Measurements from ENCODE around the gene IAH1. TPM values are rescaled to one million over a fixed set of nuclear protein-coding genes. Genes with fewer than 3 reads are reported as not detected.

Gene IAH1
- total and polyA plus RNA-seq, 9 of the 15 experiments (the other 6 are each of a cell fraction or from before 2014, with no cell fraction given): 0.04 to 19.3 (median 0.36) TPM; not detected in 3

- Histone ChIP-seq H3K9me3 (replicated peaks; ENCODE audit: control insufficient read depth, insufficient read depth, low read depth, low read length) (no peaks in the 10 kb centered on the region), H3K9ac (ENCODE audit: insufficient read depth in 1 of 2, low read depth in 2 of 2, low read length in 2 of 2) (no peak overlapping the region), H3K9me1 (ENCODE audit: control insufficient read depth, insufficient read depth, low read length) (no peaks in the 10 kb centered on the region), H3K36me3 (ENCODE audit: control insufficient read depth, insufficient read depth, low read length) (peaks cover 67% of the 10 kb centered on the region; the same call in 2 of the 3 replicates), H3K4me2 (ENCODE audit: insufficient read depth, low read length) (no peak overlapping the region), H3K4me1 (replicated peaks in 1 of 2; ENCODE audit: control insufficient read depth in 2 of 2, insufficient read depth in 2 of 2, low read length in 2 of 2) (peaks cover 0 to 14% of the 10 kb centered on the region in 2 experiments; a peak in 3 of 5 replicates), H4K20me1 (replicated peaks; ENCODE audit: control insufficient read depth, insufficient read depth, low read length) (no peaks in the 10 kb centered on the region), H2AFZ (ENCODE audit: low read depth, low read length) (no peak overlapping the region), H3K27me3 (ENCODE audit: control insufficient read depth in 2 of 2, insufficient read depth in 2 of 2, low read length in 2 of 2) (no peaks in the 10 kb centered on the region), H3K4me3 (no peak overlapping the region), H3K79me2 (ENCODE audit: control insufficient read depth, insufficient read depth, low read length) (no peaks in the 10 kb centered on the region), H3K27ac (ENCODE audit: extremely low read depth, low read depth, low read length) (no peak overlapping the region)
- ATAC-seq: no peak
- no peak for FAIRE-seq
- intact Hi-C loops (cut with micrococcal nuclease) (no loop called here), in situ Hi-C loops (cut with MboI) (no loop called here)
- DNase-seq (ENCODE audit: extremely low read depth in 1 of 4, low spot score in 3 of 4): no peak
- 94% methylated on average over 7 of the region's 7 CpGs for WGBS (ENCODE audit: insufficient coverage, low coverage, missing lambda C conversion rate)
- no TSS peak for BruUV-seq (replicated peaks)
- ChIA-PET POLR2A (interaction anchor here (0.5 to 2.5 kb wide), 2 partner anchors 36 to 42 kb away, joined by 3 to 13 read pairs; no protein-coding TSS in a partner anchor), CTCF (ENCODE audit: low intra/inter-chr PET ratio) (no interaction called here)
- TF ChIP-seq ZNF609 (CRISPR knock-in tag; IDR thresholded peaks at IDR 0.05; ENCODE audit: borderline replicate concordance): no peak
- TF ChIP-seq CEBPG (CRISPR knock-in tag; IDR thresholded peaks at IDR 0.05): no peak
- TF ChIP-seq CEBPG (tag; conservative IDR thresholded peaks at IDR 0.05 in 1 of 2, IDR thresholded peaks at IDR 0.05 in 1 of 2): peak; percentile 22 to 26; a peak in 1 of 4 replicates
- TF ChIP-seq CEBPB (tag; IDR thresholded peaks at IDR 0.05): peak; percentile 54; the same call in 1 of the 2 replicates
- no peak for TF ChIP-seq EZH2 (IDR thresholded peaks at IDR 0.05; ENCODE audit: borderline replicate concordance, low read depth, low read length)
Observed at GRCh38 chr2:9518780-9519179, 44.4 kb downstream of the IAH1 start.

All from K562 (cell line).